HCT116 (cell line): ENCODE results near the gene MARCKSL1.
A peak's percentile ranks its signal among the peaks of the same experiment; 100 is the strongest.

ENCODE experiments used
- CTCF ChIP-seq, 3 experiments: fragments of 200-600 bp in 1 of 3; sonication (generic) in 1 of 3; IDR thresholded peaks in 2 of 3; conservative IDR thresholded peaks in 1 of 3; 2 replicates each; pipeline ENCODE4 v1.5.1; 2012 to 2017; ENCODE audit warnings: low read depth in 2 of 3, low read length in 2 of 3, antibody characterized with exemption in 1 of 3, borderline replicate concordance in 1 of 3, control low read depth in 1 of 3, mild to moderate bottlenecking in 1 of 3, mixed read lengths in 1 of 3, mixed run types in 1 of 3, moderate library complexity in 1 of 3; ENCODE audit not compliant: insufficient read depth in 1 of 3
- EZH2 ChIP-seq: fragments of 200-600 bp; sonication (generic); IDR thresholded peaks from 2 replicates; pipeline ENCODE4 v1.6.1; 2017; ENCODE audit warnings: antibody characterized with exemption, mixed run types
- YY1 ChIP-seq: IDR thresholded peaks from 2 replicates; pipeline ENCODE4 v1.6.1; 2011; ENCODE audit warnings: low read length, low read depth, moderate library complexity, mild to moderate bottlenecking; ENCODE audit not compliant: insufficient replicate concordance; ENCODE audit errors: extremely low read depth

DNA sequence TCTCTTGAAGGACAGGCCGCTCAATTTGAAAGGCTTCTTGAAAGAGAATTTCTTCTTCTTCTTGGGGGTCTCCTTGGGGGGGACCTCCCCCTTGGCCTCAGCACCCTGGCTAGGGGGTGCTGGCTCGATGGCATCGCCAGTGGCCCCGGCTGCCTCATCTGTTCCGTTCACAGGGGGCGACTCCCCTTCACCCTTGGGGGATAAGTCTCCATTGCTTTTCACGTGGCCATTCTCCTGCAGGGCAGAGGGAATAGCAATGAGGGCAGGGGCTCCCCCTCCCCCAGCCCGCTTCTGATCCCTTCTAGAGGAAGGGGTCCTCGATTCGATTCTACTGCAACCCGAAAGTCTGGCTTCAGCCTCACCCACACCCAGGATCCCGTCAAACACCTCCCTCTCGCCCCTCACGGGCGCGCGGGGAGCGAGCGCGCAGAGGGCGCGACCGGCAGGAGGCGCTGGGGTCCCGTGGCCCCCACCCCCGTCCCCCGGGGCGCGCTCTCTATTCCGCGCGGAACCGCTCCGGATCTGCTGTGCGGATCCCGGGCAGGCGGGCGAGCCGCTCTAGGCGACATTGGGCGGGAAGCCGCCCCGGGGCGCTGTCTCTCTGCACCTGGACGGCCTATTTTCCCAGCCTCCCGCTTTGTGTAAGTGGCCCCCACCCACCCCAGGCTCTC, 1.0 kb downstream of the MARCKSL1 start:
- TF ChIP-seq CTCF (IDR thresholded peaks at IDR 0.05 in 2 of 3, conservative IDR thresholded peaks at IDR 0.05 in 1 of 3; ENCODE audit: borderline replicate concordance in 1 of 3, insufficient read depth in 1 of 3, low read depth in 2 of 3, low read length in 2 of 3), result peak; percentile 41 to 80 (median 61); a peak in 5 of 6 replicates
- no peak for TF ChIP-seq YY1
- no peak for TF ChIP-seq EZH2
